ENCODE results near the gene SIAH3. TPM values are rescaled to one million over a fixed set of nuclear protein-coding genes. Genes with fewer than 3 reads are reported as not detected.

Gene SIAH3
- 0.19 TPM for polyA plus RNA-seq
- long read RNA-seq, donor 1 = 0 reads
- long read RNA-seq, donor 2 = 0 reads
- long read RNA-seq, donor 3 = 0 reads
- long read RNA-seq, donor 4 = 0 reads
- long read RNA-seq, donor 5, full-length matches to known transcripts = 1 of 1 reads
- long read RNA-seq, donor 5, partial matches to known transcripts = 0 of 1 reads
- long read RNA-seq, donor 5, other reads (novel, unspliced or antisense) = 0 of 1 reads
- long read RNA-seq, donor 6 = 0 reads
- long read RNA-seq, donor 7, full-length matches to known transcripts = 2 of 2 reads
- long read RNA-seq, donor 7, partial matches to known transcripts = 0 of 2 reads
- long read RNA-seq, donor 7, other reads (novel, unspliced or antisense) = 0 of 2 reads
- long read RNA-seq, donor 8 = 0 reads
- long read RNA-seq, donor 9 = 0 reads
- long read RNA-seq, donor 10 = 0 reads
- long read RNA-seq, donor 11 = 0 reads

GRCh38 chr13:45851171-45851921, at the start of gene SIAH3:
TSS of gene SIAH3 (minus strand) at chr13:45851753. CDS start at chr13:45851629, 124 bp downstream.
- H3K27me3 ChIP-seq (ENCODE audit: control insufficient read depth, insufficient read depth, low read length) = peaks cover 58% of the 10 kb centered on the region
- H3K9me3 ChIP-seq (ENCODE audit: control insufficient read depth, low read depth, low read length) = no peaks in the 10 kb centered on the region
- peak within 1 kb of the TSS; percentile 28 for H3K4me3 ChIP-seq (ENCODE audit: low read length)
- H3K36me3 ChIP-seq (ENCODE audit: control insufficient read depth, insufficient read depth, low read length) = no peaks in the 10 kb centered on the region
- WGBS (ENCODE audit: insufficient coverage, low lambda C conversion rate) = no CpG with 5 or more reads among the region's 35 CpGs
- H3K27ac ChIP-seq (ENCODE audit: low read length) = no peak within 1 kb of the TSS
- H3K4me1 ChIP-seq (ENCODE audit: control insufficient read depth, insufficient read depth, low read length) = peaks cover 5% of the 10 kb centered on the region
- DNase-seq = peak in 1 of 2 donors; percentile 25

- 80% methylated on average over 1 of the region's 3 CpGs for WGBS (ENCODE audit: insufficient coverage, low lambda C conversion rate)
- Histone ChIP-seq H3K27me3 (ENCODE audit: control insufficient read depth, insufficient read depth, low read length) (peaks cover 5% of the 10 kb centered on the region), H3K27ac (ENCODE audit: low read length) (no peak overlapping the region), H3K9me3 (ENCODE audit: control insufficient read depth, low read depth, low read length) (no peaks in the 10 kb centered on the region), H3K4me1 (ENCODE audit: control insufficient read depth, insufficient read depth, low read length) (no peaks in the 10 kb centered on the region), H3K4me3 (ENCODE audit: low read length) (no peak overlapping the region), H3K36me3 (ENCODE audit: control insufficient read depth, insufficient read depth, low read length) (no peaks in the 10 kb centered on the region)
- no peak for DNase-seq
Observed at GRCh38 chr13:45899406-45899805, 47.9 kb upstream of the SIAH3 start.

- DNase-seq = no peak
- peaks cover 8% of the 10 kb centered on the region for H3K27me3 ChIP-seq (ENCODE audit: control insufficient read depth, insufficient read depth, low read length)
- 86% methylated on average over 2 of the region's 2 CpGs for WGBS (ENCODE audit: insufficient coverage, low lambda C conversion rate)
Observed at GRCh38 chr13:45897562-45897961, 46.0 kb upstream of the SIAH3 start.

GRCh38 chr13:45896285-45896684, 44.7 kb upstream of the SIAH3 start:
- no peaks in the 10 kb centered on the region for H3K9me3 ChIP-seq (ENCODE audit: control insufficient read depth, low read depth, low read length)
- peaks cover 8% of the 10 kb centered on the region for H3K27me3 ChIP-seq (ENCODE audit: control insufficient read depth, insufficient read depth, low read length)
- no peaks in the 10 kb centered on the region for H3K36me3 ChIP-seq (ENCODE audit: control insufficient read depth, insufficient read depth, low read length)
- no peak for DNase-seq
- no CpG with 5 or more reads among the region's 5 CpGs for WGBS (ENCODE audit: insufficient coverage, low lambda C conversion rate)
- H3K4me1 ChIP-seq (ENCODE audit: control insufficient read depth, insufficient read depth, low read length) = no peaks in the 10 kb centered on the region
- H3K4me3 ChIP-seq (ENCODE audit: low read length) = no peak overlapping the region
- H3K27ac ChIP-seq (ENCODE audit: low read length) = no peak overlapping the region

More at GRCh38 chr13:45897562-45897961, 46.0 kb upstream of the SIAH3 start:
- Histone ChIP-seq H3K9me3 (ENCODE audit: control insufficient read depth, low read depth, low read length) (no peaks in the 10 kb centered on the region), H3K4me3 (ENCODE audit: low read length) (no peak overlapping the region), H3K36me3 (ENCODE audit: control insufficient read depth, insufficient read depth, low read length) (no peaks in the 10 kb centered on the region), H3K4me1 (ENCODE audit: control insufficient read depth, insufficient read depth, low read length) (no peaks in the 10 kb centered on the region), H3K27ac (ENCODE audit: low read length) (no peak overlapping the region)

GRCh38 chr13:45895881-45896280, 44.3 kb upstream of the SIAH3 start:
- Histone ChIP-seq H3K27ac (ENCODE audit: low read length) (no peak overlapping the region), H3K36me3 (ENCODE audit: control insufficient read depth, insufficient read depth, low read length) (no peaks in the 10 kb centered on the region), H3K9me3 (ENCODE audit: control insufficient read depth, low read depth, low read length) (no peaks in the 10 kb centered on the region), H3K4me3 (ENCODE audit: low read length) (no peak overlapping the region), H3K27me3 (ENCODE audit: control insufficient read depth, insufficient read depth, low read length) (peaks cover 8% of the 10 kb centered on the region), H3K4me1 (ENCODE audit: control insufficient read depth, insufficient read depth, low read length) (no peaks in the 10 kb centered on the region)
- DNase-seq = no peak
- WGBS (ENCODE audit: insufficient coverage, low lambda C conversion rate) = no CpG with 5 or more reads among the region's 2 CpGs

- H3K4me1 ChIP-seq (ENCODE audit: control insufficient read depth, insufficient read depth, low read length) = no peaks in the 10 kb centered on the region
- peaks cover 8% of the 10 kb centered on the region for H3K27me3 ChIP-seq (ENCODE audit: control insufficient read depth, insufficient read depth, low read length)
- no peaks in the 10 kb centered on the region for H3K9me3 ChIP-seq (ENCODE audit: control insufficient read depth, low read depth, low read length)
- no peak overlapping the region for H3K27ac ChIP-seq (ENCODE audit: low read length)
- H3K36me3 ChIP-seq (ENCODE audit: control insufficient read depth, insufficient read depth, low read length) = no peaks in the 10 kb centered on the region
- no peak for DNase-seq
- no peak overlapping the region for H3K4me3 ChIP-seq (ENCODE audit: low read length)
Observed at GRCh38 chr13:45892513-45892912, 41.0 kb upstream of the SIAH3 start.

- Histone ChIP-seq H3K36me3 (ENCODE audit: control insufficient read depth, insufficient read depth, low read length) (no peaks in the 10 kb centered on the region), H3K27ac (ENCODE audit: low read length) (no peak overlapping the region), H3K4me1 (ENCODE audit: control insufficient read depth, insufficient read depth, low read length) (no peaks in the 10 kb centered on the region), H3K9me3 (ENCODE audit: control insufficient read depth, low read depth, low read length) (no peaks in the 10 kb centered on the region), H3K4me3 (ENCODE audit: low read length) (no peak overlapping the region), H3K27me3 (ENCODE audit: control insufficient read depth, insufficient read depth, low read length) (peaks cover 5% of the 10 kb centered on the region)
- DNase-seq = no peak
- WGBS (ENCODE audit: insufficient coverage, low lambda C conversion rate) = no CpG with 5 or more reads among the region's 5 CpGs
Observed at GRCh38 chr13:45889590-45890243, 38.2 kb upstream of the SIAH3 start.

GRCh38 chr13:45886466-45886865, 34.9 kb upstream of the SIAH3 start:
- no peak for DNase-seq
- no peak overlapping the region for H3K4me3 ChIP-seq (ENCODE audit: low read length)
- no peaks in the 10 kb centered on the region for H3K4me1 ChIP-seq (ENCODE audit: control insufficient read depth, insufficient read depth, low read length)
- H3K36me3 ChIP-seq (ENCODE audit: control insufficient read depth, insufficient read depth, low read length) = no peaks in the 10 kb centered on the region
- H3K27me3 ChIP-seq (ENCODE audit: control insufficient read depth, insufficient read depth, low read length) = no peaks in the 10 kb centered on the region
- no peaks in the 10 kb centered on the region for H3K9me3 ChIP-seq (ENCODE audit: control insufficient read depth, low read depth, low read length)
- H3K27ac ChIP-seq (ENCODE audit: low read length) = no peak overlapping the region
- WGBS (ENCODE audit: insufficient coverage, low lambda C conversion rate) = no CpG with 5 or more reads among the region's 7 CpGs

- H3K27ac ChIP-seq (ENCODE audit: low read length) = no peak overlapping the region
- H3K36me3 ChIP-seq (ENCODE audit: control insufficient read depth, insufficient read depth, low read length) = no peaks in the 10 kb centered on the region
- WGBS (ENCODE audit: insufficient coverage, low lambda C conversion rate) = 100% methylated on average over 3 of the region's 5 CpGs
- H3K4me3 ChIP-seq (ENCODE audit: low read length) = no peak overlapping the region
- no peaks in the 10 kb centered on the region for H3K27me3 ChIP-seq (ENCODE audit: control insufficient read depth, insufficient read depth, low read length)
- DNase-seq = no peak
- no peaks in the 10 kb centered on the region for H3K4me1 ChIP-seq (ENCODE audit: control insufficient read depth, insufficient read depth, low read length)
- H3K9me3 ChIP-seq (ENCODE audit: control insufficient read depth, low read depth, low read length) = no peaks in the 10 kb centered on the region
Observed at GRCh38 chr13:45885194-45885593, 33.6 kb upstream of the SIAH3 start.

GRCh38 chr13:45882626-45883025, 31.1 kb upstream of the SIAH3 start:
- WGBS (ENCODE audit: insufficient coverage, low lambda C conversion rate) = no CpG with 5 or more reads among the region's 1 CpG
- no peak overlapping the region for H3K27ac ChIP-seq (ENCODE audit: low read length)
- DNase-seq = no peak
- H3K4me1 ChIP-seq (ENCODE audit: control insufficient read depth, insufficient read depth, low read length) = no peaks in the 10 kb centered on the region
- no peaks in the 10 kb centered on the region for H3K9me3 ChIP-seq (ENCODE audit: control insufficient read depth, low read depth, low read length)
- no peak overlapping the region for H3K4me3 ChIP-seq (ENCODE audit: low read length)
- H3K36me3 ChIP-seq (ENCODE audit: control insufficient read depth, insufficient read depth, low read length) = no peaks in the 10 kb centered on the region
- H3K27me3 ChIP-seq (ENCODE audit: control insufficient read depth, insufficient read depth, low read length) = peaks cover 2% of the 10 kb centered on the region

All from large intestine (tissue), 12 donors.